Retinal pigment epithelial cell (primary cell): ENCODE results near the gene ZDHHC7.

Source experiments
- DNase-seq: peaks from one replicate; pipeline ENCODE4 v3.0.0-alpha.2; 2010; ENCODE audit warnings: low read depth
- H3K4me3 ChIP-seq: 2 replicates; pipeline ENCODE4 v1.5.1; 2011; ENCODE audit warnings: mild to moderate bottlenecking, low read length, control low read depth, moderate library complexity
- TF ChIP-seq, protein P1 (sequence below): conservative IDR thresholded peaks from 2 replicates; pipeline ENCODE4 v1.5.1; 2011; ENCODE audit warnings: low read depth, low read length, control low read depth, inconsistent platforms

Gene ZDHHC7

DNA sequence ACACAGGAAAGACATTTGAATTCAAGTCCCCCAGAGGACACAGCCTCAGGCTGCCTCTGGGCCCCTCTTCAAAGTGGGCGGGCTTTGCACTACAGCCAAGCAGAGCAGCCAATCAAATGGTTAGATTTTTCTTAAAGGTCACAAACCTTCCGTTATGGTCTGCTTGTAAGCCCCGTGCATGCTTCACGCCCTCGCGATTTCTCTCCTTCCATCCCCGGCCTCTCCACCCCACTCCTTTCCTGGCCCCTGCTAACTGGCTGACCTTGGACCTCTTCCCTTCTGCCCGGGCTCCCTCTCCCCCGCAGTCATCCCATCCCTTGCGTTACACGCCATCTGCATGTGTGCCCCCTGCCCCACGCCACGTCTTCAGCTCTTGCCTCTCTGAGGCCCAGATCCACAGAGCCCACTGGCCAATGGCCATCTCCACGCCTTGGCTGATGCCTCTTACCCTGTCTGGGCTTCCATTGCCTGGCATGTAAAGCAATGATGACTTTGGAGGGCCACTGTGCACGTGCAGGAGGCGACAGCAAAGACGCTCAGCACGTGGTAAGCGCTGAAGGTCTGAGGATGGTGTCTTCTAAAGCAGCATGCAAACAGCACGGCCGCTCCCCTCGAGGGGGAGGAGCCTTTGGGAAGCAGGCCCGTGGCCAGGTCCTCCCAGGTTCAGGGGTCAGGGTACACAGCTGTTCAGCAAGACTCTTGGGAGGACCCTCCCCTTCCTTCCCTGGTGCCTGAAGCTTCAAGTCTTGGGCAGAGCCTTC is 86.8 kb downstream of the ZDHHC7 start:
- no peak for DNase-seq
- TF ChIP-seq, protein P1, sequence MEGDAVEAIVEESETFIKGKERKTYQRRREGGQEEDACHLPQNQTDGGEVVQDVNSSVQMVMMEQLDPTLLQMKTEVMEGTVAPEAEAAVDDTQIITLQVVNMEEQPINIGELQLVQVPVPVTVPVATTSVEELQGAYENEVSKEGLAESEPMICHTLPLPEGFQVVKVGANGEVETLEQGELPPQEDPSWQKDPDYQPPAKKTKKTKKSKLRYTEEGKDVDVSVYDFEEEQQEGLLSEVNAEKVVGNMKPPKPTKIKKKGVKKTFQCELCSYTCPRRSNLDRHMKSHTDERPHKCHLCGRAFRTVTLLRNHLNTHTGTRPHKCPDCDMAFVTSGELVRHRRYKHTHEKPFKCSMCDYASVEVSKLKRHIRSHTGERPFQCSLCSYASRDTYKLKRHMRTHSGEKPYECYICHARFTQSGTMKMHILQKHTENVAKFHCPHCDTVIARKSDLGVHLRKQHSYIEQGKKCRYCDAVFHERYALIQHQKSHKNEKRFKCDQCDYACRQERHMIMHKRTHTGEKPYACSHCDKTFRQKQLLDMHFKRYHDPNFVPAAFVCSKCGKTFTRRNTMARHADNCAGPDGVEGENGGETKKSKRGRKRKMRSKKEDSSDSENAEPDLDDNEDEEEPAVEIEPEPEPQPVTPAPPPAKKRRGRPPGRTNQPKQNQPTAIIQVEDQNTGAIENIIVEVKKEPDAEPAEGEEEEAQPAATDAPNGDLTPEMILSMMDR: no peak
- H3K4me3 ChIP-seq: no peak overlapping the region
